Tongue (tissue), 2 donors: Measurements from ENCODE around the gene AHCYL1. TPM values are rescaled to one million over a fixed set of nuclear protein-coding genes. Genes with fewer than 3 reads are reported as not detected.
A peak's percentile ranks its signal among the peaks of the same experiment; 100 is the strongest.
"Not testable (repeated sequence)": the region's sequence is repeated elsewhere in the genome, so short reads cannot be mapped to it uniquely, and the experiment has no call there.

ENCODE experiments used
- DNase-seq: peaks from one replicate; pipeline ENCODE4 v3.0.0-alpha.2; 2015
- total RNA-seq: library from RNA; depleted of rRNA; stranded (reverse); fragments of >200 nt; gene quantifications from one replicate; pipeline ENCODE4 v1.2.3, GENCODE V29; 2014

Gene AHCYL1
- total RNA-seq: 45.9 TPM

DNA sequence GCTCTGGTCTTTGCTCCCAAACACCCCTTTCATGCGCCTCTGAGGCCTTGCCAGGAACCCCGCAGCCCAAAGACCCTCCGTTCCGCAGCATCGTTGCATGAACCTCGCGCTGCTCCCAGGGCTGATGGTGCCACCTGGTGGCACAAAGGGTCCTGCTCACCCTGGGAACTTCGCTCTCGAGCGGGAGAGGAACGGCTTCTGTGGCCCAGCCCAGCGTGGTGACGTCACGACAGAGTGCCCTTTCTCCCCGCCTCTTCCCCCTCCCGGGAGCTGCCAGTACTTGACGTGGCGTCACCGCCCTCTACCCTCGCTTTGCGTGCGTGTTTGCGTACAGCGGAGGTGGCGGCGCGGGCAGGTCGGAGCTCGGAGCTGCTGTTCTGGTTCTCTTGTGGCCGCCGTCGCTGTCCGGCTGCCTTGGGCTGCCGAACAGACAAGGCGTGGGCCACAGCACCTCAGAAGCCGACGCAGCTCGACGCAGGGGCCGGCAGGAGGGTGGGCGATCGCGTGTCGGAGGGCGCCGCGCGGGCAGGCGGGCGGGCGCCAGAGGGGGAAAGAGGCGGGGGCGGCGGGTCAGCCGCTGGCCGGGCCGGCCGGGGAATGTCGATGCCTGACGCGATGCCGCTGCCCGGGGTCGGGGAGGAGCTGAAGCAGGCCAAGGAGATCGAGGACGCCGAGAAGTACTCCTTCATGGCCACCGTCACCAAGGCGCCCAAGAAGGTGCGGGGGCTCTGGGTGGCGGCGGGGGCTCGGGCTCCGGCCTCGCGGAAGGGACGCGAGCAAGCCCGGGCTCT lies at the start of gene AHCYL1:
AHCYL1 (plus strand) TSS at position 310 of the 791 bp plus-strand sequence; CDS start at position 598, 288 bp downstream.
- DNase-seq: peak; percentile 100

GRCh38 chr1:109935451-109935900 lies 49.1 kb upstream of the AHCYL1 start:
- no peak for DNase-seq

DNA sequence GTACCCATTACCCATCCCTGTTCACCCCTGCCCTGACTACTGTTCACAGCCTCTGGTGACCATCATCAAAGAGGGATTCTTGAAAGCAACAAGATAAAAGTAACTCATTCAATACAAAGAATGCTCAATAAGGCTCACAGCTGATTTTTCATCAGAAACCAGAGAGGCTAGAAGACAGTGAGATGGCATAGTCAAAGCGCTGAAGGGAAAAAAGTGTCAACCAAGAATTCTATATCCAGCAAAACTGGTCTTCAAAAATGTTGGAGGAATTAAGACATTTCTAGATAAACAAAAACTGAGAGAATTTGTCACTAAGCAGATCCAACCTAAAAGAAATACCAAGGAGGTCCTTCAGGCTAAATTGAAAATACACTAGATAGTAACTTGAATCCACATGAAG lies 46.8 kb upstream of the AHCYL1 start:
- DNase-seq: no peak

DNA sequence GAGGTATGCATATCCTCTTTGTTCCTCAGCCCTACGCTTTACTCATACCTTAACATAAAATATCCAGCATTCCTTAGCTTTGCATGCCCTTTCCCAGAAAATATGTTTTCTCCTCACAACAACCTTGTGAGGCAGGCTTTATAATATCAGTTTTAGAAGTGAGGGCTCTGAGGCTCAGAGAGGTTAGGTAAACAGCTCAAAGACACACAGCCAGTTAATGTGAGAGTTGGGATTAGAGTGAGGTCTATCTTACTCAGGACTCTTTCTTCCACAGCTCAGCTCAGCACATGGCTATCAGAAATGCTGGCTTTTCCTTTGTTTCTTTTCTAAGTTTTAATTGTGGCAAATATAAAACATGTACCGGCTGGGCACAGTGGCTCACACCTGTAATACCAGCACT lies 46.0 kb upstream of the AHCYL1 start:
- DNase-seq: no peak

- no peak for DNase-seq
These were observed 42.1 kb upstream of the AHCYL1 start for GRCh38 chr1:109942434-109942833.

DNA sequence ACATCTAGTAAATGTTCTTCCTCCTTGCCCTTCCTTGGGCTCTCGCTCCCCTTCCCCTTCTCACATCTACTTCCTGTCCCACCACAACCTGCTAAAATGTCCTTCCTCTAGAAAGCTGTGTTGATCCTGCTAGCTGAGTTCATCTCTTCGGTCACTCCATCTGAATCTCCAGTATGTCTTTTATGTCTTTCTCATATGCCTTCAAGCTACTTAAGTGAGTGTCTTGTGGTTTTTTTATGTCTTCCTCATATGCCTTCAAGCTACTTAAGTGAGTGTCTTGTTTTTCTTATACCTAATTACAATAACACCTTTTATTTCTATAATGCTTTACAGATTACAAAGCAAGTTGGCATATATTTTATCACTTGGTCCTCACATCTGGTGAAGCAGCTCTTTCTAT lies 40.0 kb upstream of the AHCYL1 start:
- DNase-seq: no peak

DNA sequence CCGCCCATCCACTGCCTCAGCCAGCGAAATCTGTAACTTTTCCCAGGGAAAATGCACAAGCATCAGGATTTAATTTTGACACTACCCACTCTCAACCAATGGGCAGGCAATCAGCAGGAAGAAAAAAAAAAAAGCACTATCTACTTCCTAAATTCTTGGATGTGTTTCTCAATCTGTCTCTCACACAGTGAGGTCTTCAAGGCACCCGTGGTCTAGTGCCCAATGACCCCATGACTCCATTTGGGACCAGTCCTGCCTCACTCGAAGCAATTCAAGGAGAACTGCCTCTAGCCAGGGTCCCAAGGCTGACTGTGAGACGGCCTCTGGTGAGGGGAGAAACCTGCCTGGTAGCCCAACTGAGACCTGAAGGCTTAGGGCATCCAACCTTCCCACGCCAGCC lies 38.1 kb upstream of the AHCYL1 start:
- no peak for DNase-seq

- no peak for DNase-seq
These were observed 36.8 kb upstream of the AHCYL1 start for GRCh38 chr1:109947582-109948284.

DNA sequence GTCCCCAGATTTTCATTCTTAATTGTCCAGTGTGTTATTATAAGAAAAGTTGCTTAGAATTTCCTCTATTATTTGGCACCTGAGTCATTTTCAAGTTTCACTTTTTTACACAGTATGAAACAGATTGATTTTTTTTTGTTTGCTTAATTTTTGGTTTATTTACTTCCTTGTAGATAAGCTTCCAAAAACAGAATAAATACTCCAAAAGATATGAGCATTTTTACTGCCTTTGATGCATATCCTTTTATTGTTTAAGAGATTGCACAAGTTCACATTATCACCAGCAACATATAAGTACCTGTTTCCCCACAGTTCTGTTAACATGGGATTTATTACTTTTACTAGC lies 36.3 kb upstream of the AHCYL1 start:
- DNase-seq: no peak

DNA sequence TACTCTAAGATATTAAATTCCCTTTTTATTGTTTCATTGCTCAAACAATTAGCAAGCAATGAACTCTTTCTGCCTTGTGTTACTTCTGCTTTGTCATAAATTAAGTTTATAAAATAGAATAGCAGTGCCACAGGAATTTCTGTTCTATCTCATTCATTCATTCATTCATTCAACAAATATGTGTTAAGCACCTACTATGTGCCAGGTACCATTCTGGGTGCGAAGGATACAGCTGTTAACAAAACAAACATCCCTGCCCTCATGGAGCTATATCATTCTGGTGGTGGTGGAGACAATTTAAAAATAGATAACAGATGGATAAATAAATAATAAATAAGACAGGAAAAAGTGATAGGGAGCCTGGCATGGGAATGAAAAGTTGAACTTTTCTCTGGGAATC lies 34.5 kb upstream of the AHCYL1 start:
- no peak for DNase-seq

- DNase-seq: no peak
These were observed 34.1 kb upstream of the AHCYL1 start for GRCh38 chr1:109950509-109950908.

DNA sequence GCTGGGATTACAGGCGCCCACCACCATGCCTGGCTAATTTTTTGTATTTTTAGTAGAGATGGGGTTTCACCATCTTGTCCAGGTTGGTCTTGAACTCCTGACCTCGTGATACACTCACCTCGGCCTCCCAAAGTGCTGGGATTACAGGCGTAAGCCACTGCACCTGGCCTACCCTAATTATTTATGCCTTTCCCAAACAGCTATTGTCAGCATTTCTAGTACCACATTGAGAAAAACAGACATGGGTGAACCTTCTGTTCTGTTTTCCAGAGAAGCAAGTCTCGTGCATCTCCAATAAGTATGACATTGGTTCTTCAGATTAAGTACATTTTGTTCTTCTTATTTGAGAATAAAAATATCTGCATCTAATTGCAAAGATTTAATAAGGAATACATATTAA lies 33.1 kb upstream of the AHCYL1 start:
- DNase-seq: not testable (repeated sequence)

GRCh38 chr1:109954041-109954512 lies 30.5 kb upstream of the AHCYL1 start:
- DNase-seq: no peak

- no peak for DNase-seq
These were observed 25.0 kb upstream of the AHCYL1 start for GRCh38 chr1:109959632-109959973.

DNA sequence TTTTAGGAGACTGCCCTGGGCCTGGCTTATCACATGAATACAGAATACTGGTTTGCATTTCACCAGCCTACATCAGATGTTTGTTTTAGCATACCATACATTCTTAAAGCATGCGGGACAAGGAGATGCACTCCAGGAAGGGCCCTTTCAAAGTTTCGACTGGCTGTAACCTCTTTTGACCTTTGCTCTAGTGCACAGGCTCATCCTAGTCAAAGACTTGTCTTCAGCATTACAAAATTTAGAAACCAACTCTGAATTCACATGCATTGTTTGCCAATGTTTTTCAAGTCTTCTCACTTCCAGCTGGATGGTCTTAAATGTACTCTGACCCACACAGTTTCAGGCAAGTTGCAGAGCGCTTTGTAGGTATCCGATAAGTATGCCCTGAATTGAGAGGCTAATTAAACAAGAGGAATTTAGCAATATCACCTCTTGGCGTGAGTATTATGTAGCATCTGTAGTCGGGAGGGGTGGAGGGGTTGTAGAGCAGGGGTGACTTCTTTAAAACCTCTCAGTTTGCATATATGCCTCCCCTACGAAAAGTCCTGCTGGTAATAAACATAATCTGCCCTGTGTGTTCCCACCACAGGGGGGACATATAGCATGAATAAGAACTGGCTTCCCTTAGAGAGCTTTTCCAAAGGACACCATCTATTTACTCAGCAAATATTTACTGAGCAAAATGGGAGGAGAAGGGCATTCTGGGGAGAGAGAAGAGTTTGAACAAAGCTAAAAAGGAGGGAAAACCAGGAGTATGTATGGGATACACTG lies 24.4 kb upstream of the AHCYL1 start:
- DNase-seq: no peak

DNA sequence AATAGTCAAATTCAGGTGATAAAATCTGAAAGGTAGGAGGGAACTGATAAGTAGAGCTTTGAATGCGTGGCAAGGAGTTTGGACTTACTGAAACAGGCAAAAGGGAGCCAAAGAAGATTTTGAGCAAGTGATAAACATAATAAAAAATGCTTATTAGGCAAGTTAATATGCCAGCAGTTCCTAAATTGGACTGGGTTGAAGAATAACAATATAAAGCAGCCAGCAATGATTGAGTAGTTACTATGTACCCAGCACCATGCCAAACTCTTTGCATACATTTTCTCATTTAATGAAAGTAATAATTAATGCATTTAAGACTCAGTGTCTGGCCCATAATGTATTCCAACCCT lies 23.8 kb upstream of the AHCYL1 start:
- DNase-seq: no peak

GRCh38 chr1:109963864-109964263 lies 20.7 kb upstream of the AHCYL1 start:
- DNase-seq: no peak

DNA sequence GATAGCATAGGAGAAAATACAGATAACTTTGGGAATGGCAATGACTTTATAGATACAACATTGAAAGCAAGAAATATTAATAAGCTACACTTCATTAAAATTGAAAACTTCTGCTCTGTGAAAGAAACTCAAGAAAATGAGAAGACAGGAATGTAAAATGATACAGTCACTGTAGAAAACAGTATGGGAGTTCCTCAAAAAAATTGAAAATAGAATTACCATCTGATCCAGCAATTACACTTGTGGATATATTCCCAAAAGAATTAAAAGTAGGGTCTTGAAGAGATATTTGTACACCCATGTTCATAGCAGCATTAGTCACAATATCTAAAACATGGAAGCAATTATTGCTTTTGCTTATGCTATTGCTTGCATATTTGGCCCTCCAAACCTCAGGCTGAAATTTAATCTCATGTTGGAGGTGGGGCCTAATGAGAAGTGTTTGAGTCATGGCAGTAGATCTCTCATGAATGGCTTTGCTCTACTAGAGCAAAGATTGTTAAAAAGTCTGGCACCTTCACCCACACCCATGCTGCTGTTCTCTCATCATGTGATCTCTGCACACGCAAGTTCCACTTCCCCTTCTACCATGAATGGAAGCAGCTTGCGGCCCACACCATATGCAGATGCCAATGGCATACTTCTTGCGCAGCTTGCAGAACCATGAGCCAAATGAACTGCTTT lies 15.3 kb upstream of the AHCYL1 start:
- DNase-seq: no peak

- no peak for DNase-seq
These were observed 14.7 kb upstream of the AHCYL1 start for GRCh38 chr1:109969907-109970306.

DNA sequence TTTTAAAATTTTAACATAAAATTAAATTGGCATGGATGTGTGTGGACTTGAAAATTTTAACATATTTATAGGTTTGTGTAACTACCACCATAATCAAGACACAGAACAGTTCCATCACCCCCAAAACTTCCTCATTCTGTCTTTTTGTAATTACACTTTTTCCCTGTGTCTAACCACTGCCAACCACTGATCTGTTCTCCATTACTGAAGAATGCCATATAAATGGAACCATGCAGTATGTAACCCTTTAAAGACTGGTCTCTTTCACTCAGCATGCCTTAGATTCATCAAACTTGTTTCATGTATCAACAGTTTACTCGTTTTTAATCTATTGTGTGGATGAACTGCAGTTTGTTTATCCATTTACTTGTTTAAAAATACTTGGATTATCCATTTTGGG lies 13.0 kb upstream of the AHCYL1 start:
- DNase-seq: no peak

DNA sequence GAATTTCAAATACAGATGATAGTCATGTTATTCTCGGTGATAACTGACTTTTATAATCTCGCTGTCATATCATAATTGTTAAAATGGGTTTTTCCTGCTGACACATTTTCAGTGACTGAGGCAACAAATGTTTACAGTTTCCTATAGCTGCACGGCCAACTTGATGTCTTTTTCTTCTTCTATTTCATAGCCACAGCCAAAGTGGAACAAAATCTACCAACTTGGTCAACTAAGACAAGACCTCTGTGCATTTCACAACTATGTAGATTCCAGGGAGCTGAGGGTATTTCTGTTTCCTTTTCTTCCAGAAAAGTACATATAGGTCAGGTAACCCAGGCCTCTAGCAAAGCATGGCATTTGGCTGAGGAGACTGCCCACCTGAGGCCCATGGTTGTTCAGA lies 10.4 kb upstream of the AHCYL1 start:
- DNase-seq: no peak

DNA sequence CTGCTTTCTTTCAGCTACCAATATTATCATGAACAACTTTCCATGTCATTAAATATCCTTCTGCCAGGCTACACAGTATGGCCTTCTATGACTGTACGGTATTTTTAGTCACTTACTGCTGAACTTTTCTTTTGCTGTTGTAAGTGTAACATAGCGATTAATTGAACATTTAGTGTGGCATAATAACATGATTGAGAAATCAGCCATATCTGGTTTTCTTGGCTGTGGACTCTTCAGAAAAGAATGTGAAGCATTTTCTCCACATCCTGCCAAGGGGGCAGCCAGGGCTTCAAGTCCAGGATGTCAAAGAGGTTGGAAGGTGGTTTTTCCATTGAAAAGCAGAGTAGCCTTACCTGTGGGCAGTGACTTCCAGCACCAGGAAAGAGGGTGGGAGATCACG lies 8.8 kb upstream of the AHCYL1 start:
- no peak for DNase-seq

GRCh38 chr1:109976762-109977161 lies 7.8 kb upstream of the AHCYL1 start:
- DNase-seq: no peak
